Cardiac fibroblast (primary cell): Measurements from ENCODE around the gene CLTB.

Experiments
- DNase-seq, 2 donors: peaks; one replicate each; pipeline versions ENCODE4 v3.0.0 to v3.0.0-alpha.2; 2010; ENCODE audit warnings: low read depth in 2 of 2
- H3K4me3 ChIP-seq, 2 donors: replicated peaks in 1 of 2; 1 replicate in 1 of 2; 2 replicates in 1 of 2; pipeline ENCODE4 v1.5.1; 2011; ENCODE audit warnings: low read depth in 2 of 2, low read length in 2 of 2, mild to moderate bottlenecking in 2 of 2, moderate library complexity in 1 of 2
- CTCF ChIP-seq: IDR thresholded peaks from one replicate; pipeline ENCODE4 v1.5.1; 2011; ENCODE audit warnings: low read depth, mild to moderate bottlenecking, low read length, inconsistent platforms

Gene CLTB

GRCh38 chr5:176383248-176383905, 33.0 kb downstream of the CLTB start:
- no peak overlapping the region for H3K4me3 ChIP-seq
- DNase-seq: no peak
- no peak for TF ChIP-seq CTCF

- H3K4me3 ChIP-seq: no peak overlapping the region
- TF ChIP-seq CTCF: no peak
- no peak for DNase-seq
Measured at GRCh38 chr5:176382721-176383120, 33.6 kb downstream of the CLTB start.

GRCh38 chr5:176381979-176382378, 34.4 kb downstream of the CLTB start:
- DNase-seq: no peak
- H3K4me3 ChIP-seq: no peak overlapping the region
- no peak for TF ChIP-seq CTCF

- no peak for DNase-seq
- no peak for TF ChIP-seq CTCF
- H3K4me3 ChIP-seq: no peak overlapping the region
Measured at GRCh38 chr5:176381423-176381822, 34.9 kb downstream of the CLTB start.

- no peak overlapping the region for H3K4me3 ChIP-seq
- DNase-seq: no peak
- TF ChIP-seq CTCF: no peak
Measured at GRCh38 chr5:176379881-176380280, 36.5 kb downstream of the CLTB start.

GRCh38 chr5:176373100-176373818, 43.1 kb downstream of the CLTB start:
- DNase-seq: peak in 1 of 2 donors; percentile 42
- TF ChIP-seq CTCF: no peak

More at GRCh38 chr5:176373100-176373818, 43.1 kb downstream of the CLTB start:
- H3K4me3 ChIP-seq: no peak overlapping the region
